GM12878 (cell line): ENCODE results near the gene LMNB1.

ENCODE experiments used
- FOXM1 ChIP-seq: IDR thresholded peaks from 2 replicates; pipeline ENCODE4 v1.6.1; 2012; ENCODE audit warnings: low read depth, mild to moderate bottlenecking, inconsistent platforms, low read length, moderate library complexity
- NRF1 ChIP-seq: conservative IDR thresholded peaks from 2 replicates; pipeline ENCODE4 v1.6.1; 2011; ENCODE audit warnings: mild to moderate bottlenecking, low read depth, low read length, improper control_type of control experiment
- SUZ12 ChIP-seq: fragments of 200-600 bp; sonication (generic); IDR thresholded peaks from one replicate; pipeline ENCODE4 v1.6.1; 2018; ENCODE audit warnings: antibody characterized with exemption, mild to moderate bottlenecking; ENCODE audit not compliant: unreplicated experiment
- YY1 ChIP-seq: IDR thresholded peaks from 2 replicates; pipeline ENCODE4 v1.6.1; 2011; ENCODE audit warnings: low read depth, mild to moderate bottlenecking, low read length
- TF ChIP-seq, protein P1 (sequence below): IDR thresholded peaks from 2 replicates; pipeline ENCODE4 v1.6.1; 2012; ENCODE audit warnings: mild to moderate bottlenecking, low read depth, low read length
- TF ChIP-seq, protein P2 (sequence below), 3 experiments: IDR thresholded peaks in 2 of 3; conservative IDR thresholded peaks in 1 of 3; 2 replicates each; pipeline ENCODE4 v1.5.1; 2011; ENCODE audit warnings: low read depth in 3 of 3, low read length in 3 of 3, mild to moderate bottlenecking in 3 of 3, control low read depth in 2 of 3, moderate library complexity in 2 of 3, inconsistent platforms in 1 of 3, mixed read lengths in 1 of 3; ENCODE audit not compliant: control insufficient read depth in 2 of 3, insufficient read depth in 1 of 3; ENCODE audit errors: extremely low read depth in 1 of 3

DNA sequence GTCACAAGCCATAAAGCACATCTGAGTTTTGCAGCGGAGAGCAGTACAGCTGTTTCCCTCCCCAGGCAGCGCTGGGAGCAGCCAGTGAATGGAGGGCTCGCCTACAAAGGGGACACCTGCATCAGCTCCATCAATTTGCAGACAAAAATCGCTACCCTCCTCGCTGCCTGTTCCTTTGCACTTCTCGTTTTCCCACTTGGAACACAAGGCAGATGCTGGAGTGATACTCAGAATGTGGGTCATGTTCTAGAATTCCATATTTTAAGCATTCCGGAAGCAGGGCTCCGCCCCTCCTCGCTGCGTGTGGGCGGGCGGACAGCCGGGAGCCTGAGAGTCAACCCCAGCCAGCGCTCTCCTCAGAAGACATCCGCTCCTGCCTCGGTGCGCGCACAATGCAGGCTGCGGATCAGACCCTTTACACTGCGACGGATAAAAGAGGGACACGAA, 92.1 kb downstream of the LMNB1 start:
- TF ChIP-seq SUZ12 (no peak), FOXM1 (no peak), NRF1 (no peak), YY1 (no peak)
- TF ChIP-seq, protein P1, sequence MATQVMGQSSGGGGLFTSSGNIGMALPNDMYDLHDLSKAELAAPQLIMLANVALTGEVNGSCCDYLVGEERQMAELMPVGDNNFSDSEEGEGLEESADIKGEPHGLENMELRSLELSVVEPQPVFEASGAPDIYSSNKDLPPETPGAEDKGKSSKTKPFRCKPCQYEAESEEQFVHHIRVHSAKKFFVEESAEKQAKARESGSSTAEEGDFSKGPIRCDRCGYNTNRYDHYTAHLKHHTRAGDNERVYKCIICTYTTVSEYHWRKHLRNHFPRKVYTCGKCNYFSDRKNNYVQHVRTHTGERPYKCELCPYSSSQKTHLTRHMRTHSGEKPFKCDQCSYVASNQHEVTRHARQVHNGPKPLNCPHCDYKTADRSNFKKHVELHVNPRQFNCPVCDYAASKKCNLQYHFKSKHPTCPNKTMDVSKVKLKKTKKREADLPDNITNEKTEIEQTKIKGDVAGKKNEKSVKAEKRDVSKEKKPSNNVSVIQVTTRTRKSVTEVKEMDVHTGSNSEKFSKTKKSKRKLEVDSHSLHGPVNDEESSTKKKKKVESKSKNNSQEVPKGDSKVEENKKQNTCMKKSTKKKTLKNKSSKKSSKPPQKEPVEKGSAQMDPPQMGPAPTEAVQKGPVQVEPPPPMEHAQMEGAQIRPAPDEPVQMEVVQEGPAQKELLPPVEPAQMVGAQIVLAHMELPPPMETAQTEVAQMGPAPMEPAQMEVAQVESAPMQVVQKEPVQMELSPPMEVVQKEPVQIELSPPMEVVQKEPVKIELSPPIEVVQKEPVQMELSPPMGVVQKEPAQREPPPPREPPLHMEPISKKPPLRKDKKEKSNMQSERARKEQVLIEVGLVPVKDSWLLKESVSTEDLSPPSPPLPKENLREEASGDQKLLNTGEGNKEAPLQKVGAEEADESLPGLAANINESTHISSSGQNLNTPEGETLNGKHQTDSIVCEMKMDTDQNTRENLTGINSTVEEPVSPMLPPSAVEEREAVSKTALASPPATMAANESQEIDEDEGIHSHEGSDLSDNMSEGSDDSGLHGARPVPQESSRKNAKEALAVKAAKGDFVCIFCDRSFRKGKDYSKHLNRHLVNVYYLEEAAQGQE, result no peak
- TF ChIP-seq, protein P2, sequence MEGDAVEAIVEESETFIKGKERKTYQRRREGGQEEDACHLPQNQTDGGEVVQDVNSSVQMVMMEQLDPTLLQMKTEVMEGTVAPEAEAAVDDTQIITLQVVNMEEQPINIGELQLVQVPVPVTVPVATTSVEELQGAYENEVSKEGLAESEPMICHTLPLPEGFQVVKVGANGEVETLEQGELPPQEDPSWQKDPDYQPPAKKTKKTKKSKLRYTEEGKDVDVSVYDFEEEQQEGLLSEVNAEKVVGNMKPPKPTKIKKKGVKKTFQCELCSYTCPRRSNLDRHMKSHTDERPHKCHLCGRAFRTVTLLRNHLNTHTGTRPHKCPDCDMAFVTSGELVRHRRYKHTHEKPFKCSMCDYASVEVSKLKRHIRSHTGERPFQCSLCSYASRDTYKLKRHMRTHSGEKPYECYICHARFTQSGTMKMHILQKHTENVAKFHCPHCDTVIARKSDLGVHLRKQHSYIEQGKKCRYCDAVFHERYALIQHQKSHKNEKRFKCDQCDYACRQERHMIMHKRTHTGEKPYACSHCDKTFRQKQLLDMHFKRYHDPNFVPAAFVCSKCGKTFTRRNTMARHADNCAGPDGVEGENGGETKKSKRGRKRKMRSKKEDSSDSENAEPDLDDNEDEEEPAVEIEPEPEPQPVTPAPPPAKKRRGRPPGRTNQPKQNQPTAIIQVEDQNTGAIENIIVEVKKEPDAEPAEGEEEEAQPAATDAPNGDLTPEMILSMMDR (IDR thresholded peaks at IDR 0.05 in 2 of 3, conservative IDR thresholded peaks at IDR 0.05 in 1 of 3; ENCODE audit: control insufficient read depth in 2 of 3, extremely low read depth in 1 of 3, insufficient read depth in 1 of 3, low read depth in 3 of 3, low read length in 3 of 3), result no peak
